ENCODE data around the gene ATM.
A peak's percentile ranks its signal among the peaks of the same experiment; 100 is the strongest.

- TF ChIP-seq POLR2AphosphoS5 (IDR thresholded peaks at IDR 0.05; ENCODE audit: low read depth, low read length) (peak; percentile 76; the same call in 1 of the 2 replicates), POLR2A (IDR thresholded peaks at IDR 0.05; ENCODE audit: low read depth, low read length) (peak; percentile 85)
These were observed at the start of gene ATM, which contains the start of gene NPAT for GRCh38 chr11:108222574-108223347.

Measured in GM12892 (cell line).